ENCODE data around the gene ERVW-1.
"Not testable (repeated sequence)": the region's sequence is repeated elsewhere in the genome, so short reads cannot be mapped to it uniquely, and the experiment has no call there.

DNA sequence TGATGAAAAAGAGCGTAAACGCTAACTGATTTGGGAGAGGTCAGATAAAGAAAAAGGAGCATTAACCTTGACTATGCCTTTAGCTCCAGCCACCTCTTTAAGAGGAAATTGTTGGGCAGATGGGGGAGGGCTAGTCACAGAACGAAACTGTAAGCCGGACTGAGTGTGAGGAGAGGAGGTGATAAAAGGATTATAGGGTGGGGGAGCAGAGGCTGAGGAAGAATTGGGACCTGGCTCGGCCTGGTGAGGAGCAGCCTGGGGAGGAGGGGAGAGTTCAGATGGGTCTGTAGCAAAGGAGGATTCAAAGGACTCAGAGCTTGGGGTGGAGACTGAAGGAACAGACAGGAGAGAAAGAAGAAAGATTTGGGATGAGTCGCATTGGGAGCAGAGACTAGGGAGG is 5.9 kb upstream of the ERVW-1 start:
- not testable (repeated sequence) for TF ChIP-seq CTCF (conservative IDR thresholded peaks at IDR 0.05; ENCODE audit: low read length); EZH2phosphoT487 (IDR thresholded peaks at IDR 0.05; ENCODE audit: borderline replicate concordance, low read depth, low read length)
